WERI-Rb-1 (cell line): ENCODE measurements around the gene EFEMP1.

Experiments
- DNase-seq: peaks from one replicate; pipeline ENCODE4 v3.0.0-alpha.2; 2020
- H3K27ac ChIP-seq: fragments of 250-450 bp; sonication (Bioruptor Pico); 2 replicates; pipeline ENCODE4 v1.5.1; 2020; ENCODE audit warnings: mild to moderate bottlenecking, moderate library complexity
- H3K27me3 ChIP-seq: fragments of 250-450 bp; sonication (Bioruptor Pico); 2 replicates; pipeline ENCODE4 v1.5.1; 2021; ENCODE audit warnings: mild to moderate bottlenecking, low read depth, moderate library complexity; ENCODE audit not compliant: insufficient read depth, severe bottlenecking
- H3K36me3 ChIP-seq: fragments of 250-450 bp; sonication (Bioruptor Pico); 2 replicates; pipeline ENCODE4 v1.5.1; 2020; ENCODE audit warnings: mild to moderate bottlenecking, moderate library complexity
- H3K4me3 ChIP-seq: 2 replicates; pipeline ENCODE4 v1.5.1; 2011; ENCODE audit warnings: low read depth, mild to moderate bottlenecking, control low read depth, low read length
- H3K9me3 ChIP-seq: fragments of 250-450 bp; sonication (Bioruptor Pico); 2 replicates; pipeline ENCODE4 v1.5.1; 2021; ENCODE audit warnings: mild to moderate bottlenecking, moderate library complexity; ENCODE audit not compliant: severe bottlenecking
- TF ChIP-seq, protein P1 (sequence below): IDR thresholded peaks from 2 replicates; pipeline ENCODE4 v1.5.1; 2011; ENCODE audit warnings: low read depth, mild to moderate bottlenecking, control low read depth, inconsistent platforms, low read length

EFEMP1 gene

GRCh38 chr2:55932843-55933242 lies 9.3 kb upstream of the EFEMP1 start:
- no peak for DNase-seq
- no peak overlapping the region for H3K27ac ChIP-seq
- H3K9me3 ChIP-seq = no peaks in the 10 kb centered on the region
- no peak overlapping the region for H3K4me3 ChIP-seq
- TF ChIP-seq, protein P1, sequence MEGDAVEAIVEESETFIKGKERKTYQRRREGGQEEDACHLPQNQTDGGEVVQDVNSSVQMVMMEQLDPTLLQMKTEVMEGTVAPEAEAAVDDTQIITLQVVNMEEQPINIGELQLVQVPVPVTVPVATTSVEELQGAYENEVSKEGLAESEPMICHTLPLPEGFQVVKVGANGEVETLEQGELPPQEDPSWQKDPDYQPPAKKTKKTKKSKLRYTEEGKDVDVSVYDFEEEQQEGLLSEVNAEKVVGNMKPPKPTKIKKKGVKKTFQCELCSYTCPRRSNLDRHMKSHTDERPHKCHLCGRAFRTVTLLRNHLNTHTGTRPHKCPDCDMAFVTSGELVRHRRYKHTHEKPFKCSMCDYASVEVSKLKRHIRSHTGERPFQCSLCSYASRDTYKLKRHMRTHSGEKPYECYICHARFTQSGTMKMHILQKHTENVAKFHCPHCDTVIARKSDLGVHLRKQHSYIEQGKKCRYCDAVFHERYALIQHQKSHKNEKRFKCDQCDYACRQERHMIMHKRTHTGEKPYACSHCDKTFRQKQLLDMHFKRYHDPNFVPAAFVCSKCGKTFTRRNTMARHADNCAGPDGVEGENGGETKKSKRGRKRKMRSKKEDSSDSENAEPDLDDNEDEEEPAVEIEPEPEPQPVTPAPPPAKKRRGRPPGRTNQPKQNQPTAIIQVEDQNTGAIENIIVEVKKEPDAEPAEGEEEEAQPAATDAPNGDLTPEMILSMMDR = no peak
- H3K27me3 ChIP-seq = no peaks in the 10 kb centered on the region
- no peaks in the 10 kb centered on the region for H3K36me3 ChIP-seq

DNA sequence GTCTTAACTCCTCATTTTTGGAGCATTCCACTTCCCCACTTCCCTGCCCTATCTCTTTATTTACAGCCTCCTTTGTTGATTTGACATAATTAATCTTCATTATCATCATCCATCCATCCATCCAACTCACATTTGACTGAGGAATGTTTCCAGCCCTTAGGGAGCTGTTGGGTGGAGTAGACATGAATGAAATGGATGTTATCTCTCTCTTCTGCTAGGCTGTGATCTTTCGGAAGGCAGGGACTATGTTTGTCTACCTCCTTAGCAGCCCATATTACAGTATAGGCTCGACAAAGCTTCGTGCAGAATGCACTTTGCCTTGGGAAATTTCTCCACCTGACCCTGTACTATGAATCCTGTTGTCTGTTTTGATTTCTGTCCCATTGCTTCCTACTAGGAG lies 7.7 kb upstream of the EFEMP1 start:
- no peak for DNase-seq
- H3K27ac ChIP-seq = no peak overlapping the region
- no peak overlapping the region for H3K4me3 ChIP-seq
- no peaks in the 10 kb centered on the region for H3K27me3 ChIP-seq
- TF ChIP-seq, protein P1 = no peak
- H3K9me3 ChIP-seq = no peaks in the 10 kb centered on the region
- H3K36me3 ChIP-seq = no peaks in the 10 kb centered on the region

- TF ChIP-seq, protein P1 = no peak
- Histone ChIP-seq H3K27me3 (peaks cover under 1% of the 10 kb centered on the region), H3K36me3 (no peaks in the 10 kb centered on the region), H3K27ac (no peak overlapping the region), H3K4me3 (no peak overlapping the region), H3K9me3 (no peaks in the 10 kb centered on the region)
- no peak for DNase-seq
Measured at GRCh38 chr2:55929476-55929875, 5.9 kb upstream of the EFEMP1 start.

- H3K27me3 ChIP-seq = peaks cover 13% of the 10 kb centered on the region
- no peak for DNase-seq
- H3K36me3 ChIP-seq = no peaks in the 10 kb centered on the region
- no peak overlapping the region for H3K27ac ChIP-seq
- TF ChIP-seq, protein P1 = no peak
- H3K4me3 ChIP-seq = no peak overlapping the region
- H3K9me3 ChIP-seq = no peaks in the 10 kb centered on the region
Measured at GRCh38 chr2:55926974-55927373, 3.4 kb upstream of the EFEMP1 start.

- no peak overlapping the region for H3K4me3 ChIP-seq
- TF ChIP-seq, protein P1 = no peak
- peaks cover 13% of the 10 kb centered on the region for H3K27me3 ChIP-seq
- no peaks in the 10 kb centered on the region for H3K36me3 ChIP-seq
- H3K9me3 ChIP-seq = no peaks in the 10 kb centered on the region
- no peak overlapping the region for H3K27ac ChIP-seq
- DNase-seq = no peak
Measured at GRCh38 chr2:55926246-55926645, 2.7 kb upstream of the EFEMP1 start.

DNA sequence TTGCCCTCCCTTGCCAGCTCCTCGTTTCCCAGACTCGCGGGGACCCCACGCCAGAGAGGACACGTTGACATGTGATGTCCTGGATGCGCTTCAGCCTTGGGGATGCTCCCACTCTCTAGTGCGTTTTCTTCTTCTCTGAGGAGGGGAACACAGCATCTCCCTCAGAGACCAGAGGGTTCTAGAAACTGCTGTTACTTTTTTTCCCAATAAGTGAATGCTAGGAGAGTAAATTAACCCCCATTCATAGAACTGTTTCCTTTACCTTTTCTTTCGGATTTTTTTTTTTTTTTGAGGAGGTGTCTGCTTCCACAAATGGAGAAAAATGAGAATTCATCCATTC lies 370 bp upstream of the EFEMP1 start:
- Histone ChIP-seq H3K36me3 (no peaks in the 10 kb centered on the region), H3K9me3 (no peaks in the 10 kb centered on the region), H3K27me3 (peaks cover 13% of the 10 kb centered on the region), H3K4me3 (peak overlapping the region; percentile 46), H3K27ac (no peak overlapping the region)
- no peak for DNase-seq
- TF ChIP-seq, protein P1 = no peak
